HG02571 (cell line): ENCODE data around the gene DPH6.
"Not testable (repeated sequence)": the region's sequence is repeated elsewhere in the genome, so short reads cannot be mapped to it uniquely, and the experiment has no call there.

Source experiments
- ATAC-seq: cut with Tn5 transposase; IDR thresholded peaks from one replicate; pipeline ENCODE4 v1.9.1; 2021; ENCODE audit warnings: mild to moderate bottlenecking, moderate library complexity; ENCODE audit not compliant: unreplicated experiment

The DPH6 gene

GRCh38 chr15:35351059-35351458 is 194.9 kb downstream of the DPH6 start:
- no peak for ATAC-seq

GRCh38 chr15:35349916-35350315 is 196.0 kb downstream of the DPH6 start:
- ATAC-seq, result no peak

DNA sequence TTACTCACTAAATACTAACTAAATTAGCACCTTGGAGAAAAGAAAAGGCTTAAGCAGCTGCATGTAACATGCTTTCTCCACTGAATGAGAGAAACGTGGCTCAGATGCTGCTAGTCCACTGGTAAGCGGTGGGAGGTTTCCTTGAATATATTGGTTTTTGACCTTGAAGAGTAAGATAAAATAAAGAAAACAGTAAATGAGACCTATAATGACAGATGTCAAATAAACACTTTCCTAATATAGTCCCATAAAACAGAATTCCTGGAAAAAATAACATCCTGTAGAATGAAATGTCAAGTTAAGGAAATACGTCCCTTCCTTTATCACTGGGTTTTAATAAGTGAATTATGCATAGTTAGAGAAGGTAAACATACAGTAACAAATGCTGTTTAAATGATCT is 215.0 kb downstream of the DPH6 start:
- no peak for ATAC-seq

GRCh38 chr15:35330048-35330695 is 215.8 kb downstream of the DPH6 start:
- ATAC-seq, result no peak

DNA sequence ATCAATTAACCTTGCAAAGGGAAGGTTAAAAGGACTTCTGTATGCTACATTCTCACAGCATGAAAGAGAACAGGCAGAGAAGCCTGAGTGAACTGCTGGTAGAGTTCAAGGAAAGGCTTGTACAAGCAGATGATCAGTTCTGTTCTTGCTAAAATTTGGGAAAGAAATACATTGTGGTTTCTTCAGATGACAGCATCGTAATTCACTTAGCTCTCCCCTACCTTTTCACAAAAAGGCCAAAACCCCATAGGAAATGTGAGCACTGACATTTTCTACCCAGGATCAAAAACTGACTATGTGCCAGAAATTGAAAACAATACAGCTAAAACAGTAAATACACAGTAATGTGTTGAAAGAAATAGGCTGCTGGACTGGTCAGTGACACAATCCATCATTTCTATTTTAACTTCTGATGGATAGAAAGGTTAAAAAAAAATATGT is 216.4 kb downstream of the DPH6 start:
- no peak for ATAC-seq

- not testable (repeated sequence) for ATAC-seq
Observed at GRCh38 chr15:35328836-35329235, 217.1 kb downstream of the DPH6 start.

DNA sequence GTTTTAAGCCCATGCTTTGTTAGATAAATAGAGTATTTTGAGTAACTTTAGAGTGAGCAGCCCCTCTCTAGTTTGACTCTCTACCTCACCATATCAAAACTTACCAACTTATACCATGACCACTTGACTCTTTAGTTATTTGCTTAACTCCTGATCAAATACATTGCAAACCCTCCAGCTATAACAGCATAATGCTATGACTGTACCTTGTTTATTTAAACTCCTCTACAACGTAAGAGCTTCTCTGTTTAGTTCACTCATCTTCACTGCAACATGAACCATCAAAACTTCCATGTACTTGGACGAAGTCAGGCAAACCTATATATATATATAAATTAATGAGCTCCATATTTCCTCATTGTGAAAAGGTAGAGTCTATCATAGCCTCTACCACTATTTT is 218.2 kb downstream of the DPH6 start:
- no peak for ATAC-seq

GRCh38 chr15:35325374-35325941 is 220.5 kb downstream of the DPH6 start:
- ATAC-seq, result no peak

- no peak for ATAC-seq
Observed at GRCh38 chr15:35323141-35323540, 222.8 kb downstream of the DPH6 start.

DNA sequence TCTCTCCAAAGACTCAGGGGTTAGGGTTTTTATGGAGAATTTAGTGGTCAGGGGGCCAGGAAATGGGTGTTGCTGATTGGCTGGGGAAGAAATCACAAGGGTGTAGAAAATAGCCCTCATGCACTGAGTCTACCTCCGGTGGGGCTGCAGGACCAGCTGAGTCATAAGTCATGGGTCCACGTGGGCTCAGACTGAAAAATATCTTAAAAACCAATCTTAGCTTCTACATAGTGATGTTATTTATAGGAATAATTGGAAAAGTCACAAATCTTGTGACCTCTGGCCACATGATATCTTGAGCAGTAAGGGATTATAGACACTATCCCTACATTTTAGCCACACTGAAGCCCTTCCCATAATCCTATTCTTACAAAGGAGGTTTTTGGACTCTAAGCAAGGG is 224.0 kb downstream of the DPH6 start:
- ATAC-seq, result no peak

DNA sequence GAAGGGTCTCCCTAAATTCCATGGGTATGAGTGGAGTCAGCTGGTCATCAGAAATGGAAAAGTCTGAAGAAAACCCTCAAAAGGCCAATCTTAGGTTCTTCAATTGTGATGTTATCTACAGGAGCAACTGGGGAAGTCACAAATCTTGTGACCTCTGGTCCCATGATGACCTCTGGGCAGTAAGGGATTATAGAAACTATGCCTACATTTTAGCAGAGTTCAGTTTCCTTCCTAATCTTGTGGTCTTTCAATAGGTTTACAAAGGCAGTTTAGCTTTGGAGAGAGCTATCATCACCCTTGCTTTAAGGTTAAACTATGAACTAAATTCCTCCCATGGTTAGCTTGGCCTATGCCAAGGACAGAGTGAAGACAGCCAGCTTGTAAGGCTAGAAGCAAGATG is 225.1 kb downstream of the DPH6 start:
- ATAC-seq, result no peak
